Measurements from ENCODE around the gene TIMD4. TPM values are rescaled to one million over a fixed set of nuclear protein-coding genes. Genes with fewer than 3 reads are reported as not detected.

Gene TIMD4
- total RNA-seq, 1 donor from 2014 or later: not detected

- Mint-ChIP-seq H3K9me3 (ENCODE audit: unreplicated experiment) (no peaks in the 10 kb centered on the region), H3K27me3 (ENCODE audit: unreplicated experiment) (peaks cover 2% of the 10 kb centered on the region), H3K36me3 (ENCODE audit: unreplicated experiment) (no peaks in the 10 kb centered on the region), H3K4me1 (ENCODE audit: low read depth, unreplicated experiment) (no peaks in the 10 kb centered on the region), H3K27ac (ENCODE audit: unreplicated experiment) (no peak overlapping the region), H3K4me3 (ENCODE audit: unreplicated experiment) (no peak overlapping the region)
- no peak for TF ChIP-seq CTCF (IDR thresholded peaks at IDR 0.05; ENCODE audit: partially characterized antibody, unreplicated experiment)
- no peak for DNase-seq
Observed at GRCh38 chr5:156892864-156893263, 70.2 kb downstream of the TIMD4 start.

GRCh38 chr5:156892223-156892622 lies 70.8 kb downstream of the TIMD4 start:
- Mint-ChIP-seq H3K4me3 (ENCODE audit: unreplicated experiment) (no peak overlapping the region), H3K27ac (ENCODE audit: unreplicated experiment) (no peak overlapping the region), H3K36me3 (ENCODE audit: unreplicated experiment) (no peaks in the 10 kb centered on the region), H3K9me3 (ENCODE audit: unreplicated experiment) (no peaks in the 10 kb centered on the region), H3K27me3 (ENCODE audit: unreplicated experiment) (peaks cover 2% of the 10 kb centered on the region), H3K4me1 (ENCODE audit: low read depth, unreplicated experiment) (no peaks in the 10 kb centered on the region)
- TF ChIP-seq CTCF (IDR thresholded peaks at IDR 0.05; ENCODE audit: partially characterized antibody, unreplicated experiment): no peak
- DNase-seq: no peak

- peaks cover 4% of the 10 kb centered on the region for H3K27me3 Mint-ChIP-seq (ENCODE audit: unreplicated experiment)
- H3K27ac Mint-ChIP-seq (ENCODE audit: unreplicated experiment): no peak overlapping the region
- no peak for DNase-seq
- TF ChIP-seq CTCF (IDR thresholded peaks at IDR 0.05; ENCODE audit: partially characterized antibody, unreplicated experiment): no peak
- no peaks in the 10 kb centered on the region for H3K4me1 Mint-ChIP-seq (ENCODE audit: low read depth, unreplicated experiment)
- H3K36me3 Mint-ChIP-seq (ENCODE audit: unreplicated experiment): no peaks in the 10 kb centered on the region
- H3K4me3 Mint-ChIP-seq (ENCODE audit: unreplicated experiment): no peak overlapping the region
- no peaks in the 10 kb centered on the region for H3K9me3 Mint-ChIP-seq (ENCODE audit: unreplicated experiment)
Observed at GRCh38 chr5:156888520-156888919, 74.5 kb downstream of the TIMD4 start.

GRCh38 chr5:156883316-156883875 lies 79.6 kb downstream of the TIMD4 start:
- Mint-ChIP-seq H3K27me3 (ENCODE audit: unreplicated experiment) (peaks cover 1% of the 10 kb centered on the region), H3K27ac (ENCODE audit: unreplicated experiment) (no peak overlapping the region), H3K4me1 (ENCODE audit: low read depth, unreplicated experiment) (peaks cover 7% of the 10 kb centered on the region), H3K4me3 (ENCODE audit: unreplicated experiment) (no peak overlapping the region), H3K36me3 (ENCODE audit: unreplicated experiment) (no peaks in the 10 kb centered on the region), H3K9me3 (ENCODE audit: unreplicated experiment) (no peaks in the 10 kb centered on the region)
- TF ChIP-seq CTCF (IDR thresholded peaks at IDR 0.05; ENCODE audit: partially characterized antibody, unreplicated experiment): no peak
- no peak for DNase-seq

- no peak overlapping the region for H3K27ac Mint-ChIP-seq (ENCODE audit: unreplicated experiment)
- no peak overlapping the region for H3K4me3 Mint-ChIP-seq (ENCODE audit: unreplicated experiment)
- TF ChIP-seq CTCF (IDR thresholded peaks at IDR 0.05; ENCODE audit: partially characterized antibody, unreplicated experiment): no peak
- H3K27me3 Mint-ChIP-seq (ENCODE audit: unreplicated experiment): no peaks in the 10 kb centered on the region
- no peaks in the 10 kb centered on the region for H3K36me3 Mint-ChIP-seq (ENCODE audit: unreplicated experiment)
- H3K4me1 Mint-ChIP-seq (ENCODE audit: low read depth, unreplicated experiment): peaks cover 7% of the 10 kb centered on the region
- no peak for DNase-seq
- no peaks in the 10 kb centered on the region for H3K9me3 Mint-ChIP-seq (ENCODE audit: unreplicated experiment)
Observed at GRCh38 chr5:156879665-156880285, 83.3 kb downstream of the TIMD4 start.
